A549 (cell line): ENCODE measurements around the gene ASXL2. TPM values are rescaled to one million over a fixed set of nuclear protein-coding genes. Genes with fewer than 3 reads are reported as not detected.

ENCODE experiments used
- ATAC-seq, 2 experiments: fragments of 200-7000 bp in 1 of 2; fragments of >200 bp in 1 of 2; cut with Nextera tagmentation in 1 of 2; cut with Tn5 transposase in 1 of 2; 3 replicates each; pipeline versions ENCODE4 v1.8.0 to v1.9.1; 2018 to 2020; ENCODE audit warnings: mild to moderate bottlenecking in 1 of 2, moderate library complexity in 1 of 2
- CTCF ChIA-PET: fragments of 300-600 bp; sonication (Branson Sonifier 250); formaldehyde crosslinking; extraction: SDS; loops from one replicate; lab custom pipeline; 2021; ENCODE audit warnings: antibody characterized with exemption, inconsistent platforms; lab: Yijun Ruan, JAX
- POLR2A ChIA-PET: fragments of 350-600 bp; formaldehyde crosslinking; extraction: SDS; loops from one replicate; lab custom pipeline; 2021; ENCODE audit warnings: antibody characterized with exemption, inconsistent platforms; lab: Yijun Ruan, JAX
- DNase-seq, 2 experiments: peaks; one replicate each; pipeline versions ENCODE4 v3.0.0 to v3.0.0-alpha.2; 2011 to 2016; ENCODE audit warnings: low read depth in 1 of 2, low spot score in 1 of 2
- FAIRE-seq: peaks from 2 replicates; lab custom pipeline; 2011; peaks lifted over from hg19 to GRCh38; lab: Jason Lieb, UNC
- H3K27ac ChIP-seq, 2 experiments: fragments of >200 bp; sonication (Bioruptor Twin); formaldehyde crosslinking; 3 replicates each; pipeline ENCODE4 v1.5.1; 2016 to 2017
- H3K4me1 ChIP-seq: fragments of >200 bp; sonication (Bioruptor Twin); formaldehyde crosslinking; 3 replicates; pipeline ENCODE4 v1.6.1; 2016
- H3K4me2 ChIP-seq: fragments of >200 bp; sonication (Bioruptor Twin); formaldehyde crosslinking; 3 replicates; pipeline ENCODE4 v1.6.1; 2016
- H3K4me3 ChIP-seq: fragments of >200 bp; sonication (Bioruptor Twin); formaldehyde crosslinking; 3 replicates; pipeline ENCODE4 v1.5.1; 2016
- H3K9me3 ChIP-seq: fragments of >200 bp; sonication (Bioruptor Twin); formaldehyde crosslinking; 3 replicates; pipeline ENCODE4 v1.6.1; 2016
- CBX2 ChIP-seq: fragments of 200-600 bp; sonication (generic); IDR thresholded peaks from 2 replicates; pipeline ENCODE4 v1.6.1; 2016; ENCODE audit warnings: low read depth, mild to moderate bottlenecking, borderline replicate concordance
- CHD2 ChIP-seq: fragments of 150-350 bp; IDR thresholded peaks from 2 replicates; pipeline ENCODE4 v1.6.1; 2014; ENCODE audit warnings: low read length; ENCODE audit not compliant: partially characterized antibody
- CHD4 ChIP-seq: fragments of 200-600 bp; sonication (generic); IDR thresholded peaks from 2 replicates; pipeline ENCODE4 v1.6.1; 2016; ENCODE audit warnings: antibody characterized with exemption, mild to moderate bottlenecking, borderline replicate concordance
- EHMT2 ChIP-seq: fragments of 200-600 bp; sonication (generic); IDR thresholded peaks from 2 replicates; pipeline ENCODE4 v1.6.1; 2016; ENCODE audit warnings: antibody characterized with exemption, low read depth, mild to moderate bottlenecking, moderate library complexity
- EP300 ChIP-seq, 2 experiments: fragments of >200 bp; sonication (Bioruptor Twin); formaldehyde crosslinking; IDR thresholded peaks; 2 replicates in 1 of 2; 3 replicates in 1 of 2; pipeline ENCODE4 v1.6.1; 2016 to 2017
- FOSB ChIP-seq: fragments of 250-450 bp; sonication (Bioruptor Pico); IDR thresholded peaks from 2 replicates; pipeline ENCODE4 v1.5.0; 2020; ENCODE audit warnings: mild to moderate bottlenecking, moderate library complexity
- GATA3 ChIP-seq: IDR thresholded peaks from 2 replicates; pipeline ENCODE4 v1.6.1; 2012; ENCODE audit warnings: borderline replicate concordance
- HDAC2 ChIP-seq: fragments of 200-600 bp; sonication (generic); IDR thresholded peaks from 2 replicates; pipeline ENCODE4 v1.6.1; 2016
- HOXB13 ChIP-seq: fragments of 250-450 bp; sonication (Bioruptor Pico); IDR thresholded peaks from 2 replicates; pipeline ENCODE4 v1.5.0; 2020; ENCODE audit warnings: low read depth, mild to moderate bottlenecking, moderate library complexity
- MAFK ChIP-seq: fragments of 450-650 bp; IDR thresholded peaks from 2 replicates; pipeline ENCODE4 v1.6.1; 2014; ENCODE audit not compliant: partially characterized antibody
- MAZ ChIP-seq: fragments of 150-350 bp; IDR thresholded peaks from 2 replicates; pipeline ENCODE4 v1.6.1; 2014; ENCODE audit warnings: antibody characterized with exemption, low read depth, low read length, borderline replicate concordance
- NFE2L2 ChIP-seq: fragments of 150-350 bp; conservative IDR thresholded peaks from 2 replicates; pipeline ENCODE4 v1.6.1; 2014; ENCODE audit warnings: low read length
- NR3C1 ChIP-seq: fragments of >200 bp; sonication (Bioruptor Twin); formaldehyde crosslinking; IDR thresholded peaks from 3 replicates; pipeline ENCODE4 v1.6.1; 2017
- PHF8 ChIP-seq: fragments of 200-600 bp; sonication (generic); IDR thresholded peaks from 2 replicates; pipeline ENCODE4 v1.6.1; 2016; ENCODE audit warnings: low read depth, mild to moderate bottlenecking, antibody characterized with exemption, moderate library complexity, borderline replicate concordance
- RFX5 ChIP-seq: fragments of 450-650 bp; IDR thresholded peaks from 2 replicates; pipeline ENCODE4 v1.7.1; 2014; ENCODE audit warnings: antibody characterized with exemption, mild to moderate bottlenecking, moderate library complexity
- RNF2 ChIP-seq: fragments of 200-600 bp; sonication (generic); IDR thresholded peaks from 2 replicates; pipeline ENCODE4 v1.6.1; 2016; ENCODE audit warnings: low read depth, mild to moderate bottlenecking, antibody characterized with exemption, moderate library complexity, borderline replicate concordance
- SREBF2 ChIP-seq: fragments of 450-650 bp; IDR thresholded peaks from 2 replicates; pipeline ENCODE4 v1.6.1; 2014; ENCODE audit warnings: mild to moderate bottlenecking, moderate library complexity
- TFCP2L1 ChIP-seq: fragments of 250-450 bp; sonication (Bioruptor Pico); IDR thresholded peaks from 2 replicates; pipeline ENCODE4 v1.5.0; 2021; ENCODE audit warnings: mild to moderate bottlenecking
- ZNF302 ChIP-seq: fragments of 250-450 bp; sonication (Bioruptor Pico); IDR thresholded peaks from 2 replicates; pipeline ENCODE4 v1.9.0; 2021; ENCODE audit warnings: inconsistent platforms, mild to moderate bottlenecking, moderate library complexity
- ZSCAN20 ChIP-seq: fragments of 250-450 bp; sonication (Bioruptor Pico); IDR thresholded peaks from 2 replicates; pipeline ENCODE4 v1.8.0; 2022; ENCODE audit warnings: mild to moderate bottlenecking, moderate library complexity
- WGBS: methylation state at CpG from one replicate; pipeline ENCODE4 v1.1.6; 2017; ENCODE audit errors: missing lambda C conversion rate; 5-methylcytosine and 5-hydroxymethylcytosine counted together
- polyA plus RNA-seq, 4 experiments: library from polyadenylated mRNA; depleted of rRNA in 3 of 4; stranded (reverse); fragments of >200 nt; fragmentation: RNase III in 1 of 4; extraction: RNeasy Plus Mini Kit Qiagen cat#74134 plus additional on column Dnase treatment in 1 of 4; gene quantifications; 2 replicates in 3 of 4; 3 replicates in 1 of 4; pipeline ENCODE4 v1.2.3, GENCODE V29; 2011 to 2017
- TF ChIP-seq, protein P1 (sequence below): fragments of 150-350 bp; IDR thresholded peaks from 2 replicates; pipeline ENCODE4 v1.6.1; 2014; ENCODE audit warnings: low read depth, mild to moderate bottlenecking, low read length
- TF ChIP-seq, protein P2 (sequence below): fragments of 200-600 bp; sonication (generic); IDR thresholded peaks from 2 replicates; pipeline ENCODE4 v1.6.1; 2016; ENCODE audit warnings: antibody characterized with exemption, mild to moderate bottlenecking, moderate library complexity
- TF ChIP-seq, protein P3 (sequence below): IDR thresholded peaks from 2 replicates; pipeline ENCODE4 v1.6.1; 2012; ENCODE audit warnings: low read depth, borderline replicate concordance
- TF ChIP-seq, protein P4 (sequence below): IDR thresholded peaks from 2 replicates; pipeline ENCODE4 v1.6.1; 2012
- TF ChIP-seq, protein P5 (sequence below): fragments of >200 bp; sonication (Bioruptor Twin); formaldehyde crosslinking; IDR thresholded peaks from 3 replicates; pipeline ENCODE4 v1.5.1; 2016

Gene ASXL2
- polyA plus RNA-seq, 2 of the 4 experiments (the other 2 are of a cell fraction) = 10.3 to 26.4 TPM

DNA sequence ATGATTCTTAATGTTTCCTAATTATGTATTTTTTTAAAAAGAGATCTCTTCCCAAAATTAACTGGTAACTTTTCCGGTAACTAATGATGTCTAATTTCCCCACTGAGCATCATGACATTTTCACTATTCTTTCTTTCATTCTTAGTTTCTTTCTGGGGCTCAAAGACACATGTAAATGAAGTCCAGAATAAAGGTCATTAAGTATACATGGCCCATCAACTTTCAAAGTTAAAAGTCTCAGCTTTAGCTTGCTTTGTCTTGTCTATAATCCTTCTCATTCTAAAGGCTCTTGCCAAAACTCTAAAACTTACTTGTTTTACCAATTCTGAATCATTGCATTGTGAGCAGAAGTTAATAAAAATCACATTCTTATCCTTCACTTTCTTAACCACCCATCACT lies 53.6 kb downstream of the ASXL2 start:
- H3K4me3 ChIP-seq = no peak overlapping the region
- no peaks in the 10 kb centered on the region for H3K9me3 ChIP-seq
- ATAC-seq (no peak), FAIRE-seq (no peak), DNase-seq (no peak)
- TF ChIP-seq TFCP2L1 (CRISPR knock-in tag) (no peak), NR3C1 (no peak), GATA3 (no peak), CBX2 (no peak), HOXB13 (CRISPR knock-in tag) (no peak), EHMT2 (no peak), ZNF302 (CRISPR knock-in tag) (no peak)
- TF ChIP-seq, protein P1, sequence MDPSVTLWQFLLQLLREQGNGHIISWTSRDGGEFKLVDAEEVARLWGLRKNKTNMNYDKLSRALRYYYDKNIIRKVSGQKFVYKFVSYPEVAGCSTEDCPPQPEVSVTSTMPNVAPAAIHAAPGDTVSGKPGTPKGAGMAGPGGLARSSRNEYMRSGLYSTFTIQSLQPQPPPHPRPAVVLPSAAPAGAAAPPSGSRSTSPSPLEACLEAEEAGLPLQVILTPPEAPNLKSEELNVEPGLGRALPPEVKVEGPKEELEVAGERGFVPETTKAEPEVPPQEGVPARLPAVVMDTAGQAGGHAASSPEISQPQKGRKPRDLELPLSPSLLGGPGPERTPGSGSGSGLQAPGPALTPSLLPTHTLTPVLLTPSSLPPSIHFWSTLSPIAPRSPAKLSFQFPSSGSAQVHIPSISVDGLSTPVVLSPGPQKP = no peak
- TF ChIP-seq, protein P2, sequence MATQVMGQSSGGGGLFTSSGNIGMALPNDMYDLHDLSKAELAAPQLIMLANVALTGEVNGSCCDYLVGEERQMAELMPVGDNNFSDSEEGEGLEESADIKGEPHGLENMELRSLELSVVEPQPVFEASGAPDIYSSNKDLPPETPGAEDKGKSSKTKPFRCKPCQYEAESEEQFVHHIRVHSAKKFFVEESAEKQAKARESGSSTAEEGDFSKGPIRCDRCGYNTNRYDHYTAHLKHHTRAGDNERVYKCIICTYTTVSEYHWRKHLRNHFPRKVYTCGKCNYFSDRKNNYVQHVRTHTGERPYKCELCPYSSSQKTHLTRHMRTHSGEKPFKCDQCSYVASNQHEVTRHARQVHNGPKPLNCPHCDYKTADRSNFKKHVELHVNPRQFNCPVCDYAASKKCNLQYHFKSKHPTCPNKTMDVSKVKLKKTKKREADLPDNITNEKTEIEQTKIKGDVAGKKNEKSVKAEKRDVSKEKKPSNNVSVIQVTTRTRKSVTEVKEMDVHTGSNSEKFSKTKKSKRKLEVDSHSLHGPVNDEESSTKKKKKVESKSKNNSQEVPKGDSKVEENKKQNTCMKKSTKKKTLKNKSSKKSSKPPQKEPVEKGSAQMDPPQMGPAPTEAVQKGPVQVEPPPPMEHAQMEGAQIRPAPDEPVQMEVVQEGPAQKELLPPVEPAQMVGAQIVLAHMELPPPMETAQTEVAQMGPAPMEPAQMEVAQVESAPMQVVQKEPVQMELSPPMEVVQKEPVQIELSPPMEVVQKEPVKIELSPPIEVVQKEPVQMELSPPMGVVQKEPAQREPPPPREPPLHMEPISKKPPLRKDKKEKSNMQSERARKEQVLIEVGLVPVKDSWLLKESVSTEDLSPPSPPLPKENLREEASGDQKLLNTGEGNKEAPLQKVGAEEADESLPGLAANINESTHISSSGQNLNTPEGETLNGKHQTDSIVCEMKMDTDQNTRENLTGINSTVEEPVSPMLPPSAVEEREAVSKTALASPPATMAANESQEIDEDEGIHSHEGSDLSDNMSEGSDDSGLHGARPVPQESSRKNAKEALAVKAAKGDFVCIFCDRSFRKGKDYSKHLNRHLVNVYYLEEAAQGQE = no peak
- TF ChIP-seq, protein P3, sequence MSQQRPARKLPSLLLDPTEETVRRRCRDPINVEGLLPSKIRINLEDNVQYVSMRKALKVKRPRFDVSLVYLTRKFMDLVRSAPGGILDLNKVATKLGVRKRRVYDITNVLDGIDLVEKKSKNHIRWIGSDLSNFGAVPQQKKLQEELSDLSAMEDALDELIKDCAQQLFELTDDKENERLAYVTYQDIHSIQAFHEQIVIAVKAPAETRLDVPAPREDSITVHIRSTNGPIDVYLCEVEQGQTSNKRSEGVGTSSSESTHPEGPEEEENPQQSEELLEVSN = no peak
- peaks cover 27% of the 10 kb centered on the region for H3K4me1 ChIP-seq
- POLR2A ChIA-PET = no interaction called here
- no peak overlapping the region for H3K27ac ChIP-seq
- no peak overlapping the region for H3K4me2 ChIP-seq
- CTCF ChIA-PET = interaction anchor here (0.6 to 0.7 kb wide), 3 partner anchors 9 to 160 kb away, joined by 3 read pairs; no protein-coding TSS in a partner anchor
- WGBS = 98% methylated on average over 1 of the region's 1 CpG

DNA sequence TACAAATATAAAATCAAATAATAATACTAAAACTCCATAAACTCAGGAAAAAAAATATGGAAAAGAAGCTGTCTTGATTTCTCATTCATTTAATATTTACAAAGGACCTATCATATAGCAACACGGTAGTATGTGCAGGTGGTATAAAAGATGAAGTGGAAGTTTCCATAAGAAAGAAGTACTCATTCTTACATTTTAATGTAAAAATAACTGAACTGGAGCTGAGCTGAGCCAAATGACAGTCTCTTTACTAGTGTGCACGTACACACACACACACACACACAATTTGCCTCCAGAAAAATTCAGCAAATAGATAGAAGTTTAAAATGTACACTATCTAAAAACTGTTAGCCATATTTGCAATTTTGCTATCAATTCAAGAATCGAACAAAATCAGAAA lies 54.1 kb downstream of the ASXL2 start:
- TF ChIP-seq, protein P1 = no peak
- no peak for TF ChIP-seq MAFK
- no peak for TF ChIP-seq RFX5
- no peak for TF ChIP-seq ZSCAN20 (CRISPR knock-in tag)
- no peak for TF ChIP-seq MAZ
- no peak for TF ChIP-seq EP300 (IDR thresholded peaks at IDR 0.05)
- no peak for TF ChIP-seq NR3C1
- no peak for TF ChIP-seq TFCP2L1 (CRISPR knock-in tag)
- TF ChIP-seq, protein P4, sequence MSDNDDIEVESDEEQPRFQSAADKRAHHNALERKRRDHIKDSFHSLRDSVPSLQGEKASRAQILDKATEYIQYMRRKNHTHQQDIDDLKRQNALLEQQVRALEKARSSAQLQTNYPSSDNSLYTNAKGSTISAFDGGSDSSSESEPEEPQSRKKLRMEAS = no peak
- TF ChIP-seq SREBF2 = no peak
- no peak for TF ChIP-seq HOXB13 (CRISPR knock-in tag)
- no peak for TF ChIP-seq PHF8
- no peak for TF ChIP-seq NFE2L2
- TF ChIP-seq HDAC2 = no peak
- TF ChIP-seq, protein P5, sequence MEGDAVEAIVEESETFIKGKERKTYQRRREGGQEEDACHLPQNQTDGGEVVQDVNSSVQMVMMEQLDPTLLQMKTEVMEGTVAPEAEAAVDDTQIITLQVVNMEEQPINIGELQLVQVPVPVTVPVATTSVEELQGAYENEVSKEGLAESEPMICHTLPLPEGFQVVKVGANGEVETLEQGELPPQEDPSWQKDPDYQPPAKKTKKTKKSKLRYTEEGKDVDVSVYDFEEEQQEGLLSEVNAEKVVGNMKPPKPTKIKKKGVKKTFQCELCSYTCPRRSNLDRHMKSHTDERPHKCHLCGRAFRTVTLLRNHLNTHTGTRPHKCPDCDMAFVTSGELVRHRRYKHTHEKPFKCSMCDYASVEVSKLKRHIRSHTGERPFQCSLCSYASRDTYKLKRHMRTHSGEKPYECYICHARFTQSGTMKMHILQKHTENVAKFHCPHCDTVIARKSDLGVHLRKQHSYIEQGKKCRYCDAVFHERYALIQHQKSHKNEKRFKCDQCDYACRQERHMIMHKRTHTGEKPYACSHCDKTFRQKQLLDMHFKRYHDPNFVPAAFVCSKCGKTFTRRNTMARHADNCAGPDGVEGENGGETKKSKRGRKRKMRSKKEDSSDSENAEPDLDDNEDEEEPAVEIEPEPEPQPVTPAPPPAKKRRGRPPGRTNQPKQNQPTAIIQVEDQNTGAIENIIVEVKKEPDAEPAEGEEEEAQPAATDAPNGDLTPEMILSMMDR = no peak
- TF ChIP-seq CHD2 = no peak
- no peak for TF ChIP-seq RNF2
- no peak for TF ChIP-seq CHD4
- TF ChIP-seq FOSB (CRISPR knock-in tag) = no peak
- TF ChIP-seq, protein P3 = no peak
- Histone ChIP-seq H3K4me1 (peaks cover 22% of the 10 kb centered on the region), H3K27ac (no peak overlapping the region), H3K4me2 (no peak overlapping the region), H3K4me3 (no peak overlapping the region), H3K9me3 (no peaks in the 10 kb centered on the region)
- ATAC-seq = no peak
- ChIA-PET CTCF (interaction anchor here (0.6 to 0.7 kb wide), 3 partner anchors 10 to 160 kb away, joined by 3 read pairs; no protein-coding TSS in a partner anchor), POLR2A (no interaction called here)
- DNase-seq = no peak
- FAIRE-seq = no peak
- 84% methylated on average over 3 of the region's 3 CpGs for WGBS
